K562 (cell line): ENCODE data around the gene NT5C2. TPM values are rescaled to one million over a fixed set of nuclear protein-coding genes. Genes with fewer than 3 reads are reported as not detected.

Experiments used
- ATAC-seq: fragments of 200-7000 bp; cut with Tn5 transposase; 3 replicates; pipeline ENCODE4 v1.9.1; 2020; ENCODE audit warnings: moderate library complexity
- BruUV-seq: library from RNA; stranded (reverse); fragments of 400-500 nt; replicated peaks from 2 replicates; lab custom pipeline; 2021; lab: Mats Ljungman, UMichigan
- CTCF ChIA-PET: fragments of 300-600 bp; formaldehyde crosslinking; extraction: SDS; loops from one replicate; lab custom pipeline; 2021; ENCODE audit warnings: low intra/inter-chr PET ratio; lab: Yijun Ruan, JAX
- POLR2A ChIA-PET: fragments of 300-600, 350-650 bp; sonication (Branson Sonifier 250); formaldehyde crosslinking; extraction: SDS; loops from one replicate; lab custom pipeline; 2021; ENCODE audit warnings: antibody characterized with exemption, inconsistent platforms; lab: Yijun Ruan, JAX
- DNase-seq, 4 experiments: peaks; one replicate each; pipeline versions ENCODE4 v3.0.0 to v3.0.0-alpha.2; 2011 to 2018; ENCODE audit warnings: low spot score in 3 of 4, mixed read lengths in 3 of 4; ENCODE audit errors: extremely low read depth in 1 of 4
- FAIRE-seq: peaks from 2 replicates; lab custom pipeline; 2011; peaks lifted over from hg19 to GRCh38; lab: Jason Lieb, UNC
- H2AFZ ChIP-seq: 2 replicates; pipeline ENCODE4 v1.6.0; 2011; ENCODE audit warnings: low read depth, low read length, control low read depth, inconsistent platforms
- H3K27ac ChIP-seq: fragments of 200-600 bp; 3 replicates; pipeline ENCODE4 v1.8.0; 2011; ENCODE audit warnings: low read depth, mild to moderate bottlenecking, control low read depth, inconsistent platforms, low read length, moderate library complexity, mixed read lengths; ENCODE audit errors: extremely low read depth
- H3K27me3 ChIP-seq, 2 experiments: fragments of 300-600 bp in 1 of 2; 2 replicates in 1 of 2; 3 replicates in 1 of 2; pipeline versions ENCODE4 v1.6.0 to v1.8.0; 2011; ENCODE audit warnings: inconsistent platforms in 2 of 2, low read length in 2 of 2, mild to moderate bottlenecking in 1 of 2, mixed read lengths in 1 of 2, moderate library complexity in 1 of 2; ENCODE audit not compliant: control insufficient read depth in 2 of 2, insufficient read depth in 2 of 2
- H3K36me3 ChIP-seq: fragments of 300-600 bp; 3 replicates; pipeline ENCODE4 v1.8.0; 2011; ENCODE audit warnings: mild to moderate bottlenecking, low read length, inconsistent platforms; ENCODE audit not compliant: control insufficient read depth, insufficient read depth
- H3K4me1 ChIP-seq, 2 experiments: fragments of 200-600 bp in 1 of 2; replicated peaks in 1 of 2; 2 replicates in 1 of 2; 3 replicates in 1 of 2; pipeline versions ENCODE4 v1.5.1 to v1.8.0; 2011; ENCODE audit warnings: inconsistent platforms in 2 of 2, low read length in 2 of 2, mild to moderate bottlenecking in 1 of 2, mixed read lengths in 1 of 2, moderate library complexity in 1 of 2; ENCODE audit not compliant: control insufficient read depth in 2 of 2, insufficient read depth in 2 of 2
- H3K4me2 ChIP-seq: 2 replicates; pipeline ENCODE4 v1.6.1; 2011; ENCODE audit warnings: low read length, control low read depth, inconsistent platforms, mixed read lengths; ENCODE audit not compliant: insufficient read depth
- H3K4me3 ChIP-seq: fragments of 200-600 bp; sonication (generic), shearing (Covaris generic); 2 replicates; pipeline ENCODE4 v1.5.1; 2016; ENCODE audit warnings: control low read depth, inconsistent platforms
- H3K79me2 ChIP-seq: fragments of 200-600 bp; 3 replicates; pipeline ENCODE4 v1.8.0; 2011; ENCODE audit warnings: low read length, inconsistent platforms; ENCODE audit not compliant: control insufficient read depth, insufficient read depth
- H3K9ac ChIP-seq, 2 experiments: 2 replicates each; pipeline versions ENCODE4 v1.6.0 to v1.6.1; 2011; ENCODE audit warnings: low read depth in 2 of 2, low read length in 2 of 2, control low read depth in 1 of 2, inconsistent platforms in 1 of 2, mild to moderate bottlenecking in 1 of 2, mixed read lengths in 1 of 2; ENCODE audit not compliant: insufficient read depth in 1 of 2
- H3K9me1 ChIP-seq: one replicate; pipeline ENCODE4 v1.6.0; 2011; ENCODE audit warnings: inconsistent platforms, mild to moderate bottlenecking, low read length, moderate library complexity; ENCODE audit not compliant: control insufficient read depth, insufficient read depth
- H3K9me3 ChIP-seq: replicated peaks from 2 replicates; pipeline ENCODE4 v1.5.1; 2011; ENCODE audit warnings: low read depth, low read length, inconsistent platforms; ENCODE audit not compliant: control insufficient read depth, insufficient read depth
- H4K20me1 ChIP-seq: replicated peaks from 2 replicates; pipeline ENCODE4 v1.6.1; 2011; ENCODE audit warnings: low read length, inconsistent platforms, mixed read lengths; ENCODE audit not compliant: control insufficient read depth, insufficient read depth
- SMAD1 ChIP-seq: fragments of 150-350 bp; IDR thresholded peaks from 2 replicates; pipeline ENCODE4 v1.6.1; 2014; ENCODE audit warnings: low read length, low read depth; ENCODE audit not compliant: partially characterized antibody
- SNRNP70 ChIP-seq: fragments of 200-400 bp; formaldehyde crosslinking; optimal IDR thresholded peaks from 2 replicates; pipeline ENCODE3; 2017; ENCODE audit warnings: low read depth, low read length
- SP2 ChIP-seq: IDR thresholded peaks from 2 replicates; pipeline ENCODE4 v1.6.1; 2011; ENCODE audit warnings: mild to moderate bottlenecking, low read depth, low read length, moderate library complexity; ENCODE audit not compliant: poor library complexity, severe bottlenecking; ENCODE audit errors: extremely low read depth
- WGBS: fragments of 100-300 bp; shearing (Covaris generic); methylation state at CpG from one replicate; pipeline ENCODE4 v1.1.6; 2016; ENCODE audit warnings: low coverage, mixed read lengths; ENCODE audit not compliant: insufficient coverage; ENCODE audit errors: missing lambda C conversion rate; 5-methylcytosine and 5-hydroxymethylcytosine counted together
- in situ Hi-C: fragments of 300-500 bp; cut with MboI; formaldehyde crosslinking; loops from 4 replicates; pipeline ENCODE4 v1.15.0; 2018; ENCODE audit warnings: inconsistent platforms, mixed read lengths
- intact Hi-C: fragments of 100-400 bp; cut with micrococcal nuclease; formaldehyde crosslinking; loops from 2 replicates; pipeline ENCODE4 v1.14.2; 2022
- polyA plus RNA-seq, 8 experiments: library from polyadenylated mRNA; depleted of rRNA in 4 of 8; stranded (reverse) in 5 of 8; unstranded in 3 of 8; fragments of >200 nt; fragmentation: Nextera tagmentation in 2 of 8; fragmentation: Illumina TruSeq in 1 of 8; extraction: Ambion mirVana in 2 of 8; extraction: Trizol in 1 of 8; gene quantifications; 2 replicates each; pipeline versions ENCODE4 v1.2.1 to v1.2.3, GENCODE V29; 2011 to 2014; ENCODE audit warnings: inconsistent platforms in 1 of 8, missing spikeins in 1 of 8
- total RNA-seq, 7 experiments: library from RNA; depleted of rRNA in 6 of 7; stranded (reverse); fragments of >200 nt in 6 of 7; fragmentation: Illumina TruSeq in 2 of 7; extraction: Trizol in 2 of 7; gene quantifications; 2 replicates each; pipeline versions ENCODE4 v1.2.1 to v1.2.3, GENCODE V29; 2011 to 2021; ENCODE audit warnings: low replicate concordance in 1 of 7
- TF ChIP-seq, protein P1 (sequence below): IDR thresholded peaks from 3 replicates; pipeline ENCODE4 v1.6.1; 2011; ENCODE audit warnings: borderline replicate concordance, mild to moderate bottlenecking, moderate library complexity; ENCODE audit not compliant: insufficient read length; ENCODE audit errors: extremely low read depth
- TF ChIP-seq, protein P2 (sequence below): sonication (generic); formaldehyde crosslinking; IDR thresholded peaks from 2 replicates; pipeline ENCODE4 v1.8.1; 2023; ENCODE audit warnings: mild to moderate bottlenecking, missing genetic modification reagents
- TF ChIP-seq, protein P3 (sequence below): fragments of 250-450 bp; sonication (Bioruptor Pico); IDR thresholded peaks from 2 replicates; pipeline ENCODE4 v1.4.0; 2020; ENCODE audit warnings: borderline replicate concordance
- TF ChIP-seq, protein P4 (sequence below): fragments of 450-650 bp; IDR thresholded peaks from 2 replicates; pipeline ENCODE4 v1.6.1; 2016; ENCODE audit warnings: low read depth, mild to moderate bottlenecking, moderate library complexity
- TF ChIP-seq, protein P5 (sequence below): fragments of 250-450 bp; sonication (Bioruptor Pico); IDR thresholded peaks from 2 replicates; pipeline ENCODE4 v1.4.0; 2020; ENCODE audit warnings: mild to moderate bottlenecking, moderate library complexity

Gene NT5C2
- total and polyA plus RNA-seq, 9 of the 15 experiments (the other 6 are each of a cell fraction or from before 2014, with no cell fraction given) = 11.3 to 45.2 (median 27.7) TPM

DNA sequence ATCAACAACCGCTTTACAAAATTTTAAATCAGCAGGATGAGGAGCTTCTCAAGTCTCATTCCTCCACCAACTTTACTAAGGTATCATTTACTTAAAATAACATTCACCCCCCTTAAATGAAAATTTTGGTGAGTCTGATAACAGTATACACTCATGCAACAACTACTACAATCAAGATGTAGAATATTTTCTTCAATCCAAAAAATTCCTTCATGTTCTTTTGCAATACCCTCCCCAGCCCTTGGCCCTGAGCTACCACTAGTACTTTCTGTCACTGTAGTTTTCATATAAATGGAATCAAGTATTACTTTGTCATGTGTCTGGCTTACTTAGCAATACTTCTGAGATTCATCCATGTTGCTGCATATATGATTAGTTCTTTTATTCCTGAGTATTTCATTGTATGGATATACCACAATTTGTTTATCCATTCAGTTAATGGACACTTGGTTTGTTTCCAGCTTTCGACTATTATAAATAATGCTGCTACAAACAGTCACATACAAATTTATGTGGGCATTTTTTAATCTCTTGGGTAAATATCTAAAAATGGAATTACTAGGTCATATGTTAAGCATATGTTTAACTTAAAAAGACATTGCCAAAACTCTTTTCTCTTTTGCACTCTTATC is 43.0 kb downstream of the NT5C2 start:
- ATAC-seq (no peak), FAIRE-seq (no peak), DNase-seq (no peak)
- intact Hi-C loops = no loop called here
- peaks cover 0 to 8% of the 10 kb centered on the region in 2 experiments; a peak in 2 of 5 replicates for H3K4me1 ChIP-seq
- BruUV-seq = no TSS peak
- no peaks in the 10 kb centered on the region for H4K20me1 ChIP-seq
- WGBS = 89% methylated on average over 2 of the region's 2 CpGs
- no peak overlapping the region for H3K9ac ChIP-seq
- in situ Hi-C loops = no loop called here
- H3K9me3 ChIP-seq = no peaks in the 10 kb centered on the region
- no peaks in the 10 kb centered on the region; the same call in 2 of the 3 replicates for H3K79me2 ChIP-seq
- no peaks in the 10 kb centered on the region for H3K27me3 ChIP-seq
- no peak overlapping the region for H2AFZ ChIP-seq
- CTCF ChIA-PET = no interaction called here
- no peak overlapping the region for H3K4me2 ChIP-seq
- H3K27ac ChIP-seq = no peak overlapping the region
- POLR2A ChIA-PET = interaction anchor here (0.7 kb wide), 1 partner anchor 8 kb away, joined by 3 read pairs; no protein-coding TSS in a partner anchor
- no peaks in the 10 kb centered on the region for H3K9me1 ChIP-seq
- no peak overlapping the region for H3K4me3 ChIP-seq
- H3K36me3 ChIP-seq = no peaks in the 10 kb centered on the region; the same call in 1 of the 3 replicates
- TF ChIP-seq, protein P1, sequence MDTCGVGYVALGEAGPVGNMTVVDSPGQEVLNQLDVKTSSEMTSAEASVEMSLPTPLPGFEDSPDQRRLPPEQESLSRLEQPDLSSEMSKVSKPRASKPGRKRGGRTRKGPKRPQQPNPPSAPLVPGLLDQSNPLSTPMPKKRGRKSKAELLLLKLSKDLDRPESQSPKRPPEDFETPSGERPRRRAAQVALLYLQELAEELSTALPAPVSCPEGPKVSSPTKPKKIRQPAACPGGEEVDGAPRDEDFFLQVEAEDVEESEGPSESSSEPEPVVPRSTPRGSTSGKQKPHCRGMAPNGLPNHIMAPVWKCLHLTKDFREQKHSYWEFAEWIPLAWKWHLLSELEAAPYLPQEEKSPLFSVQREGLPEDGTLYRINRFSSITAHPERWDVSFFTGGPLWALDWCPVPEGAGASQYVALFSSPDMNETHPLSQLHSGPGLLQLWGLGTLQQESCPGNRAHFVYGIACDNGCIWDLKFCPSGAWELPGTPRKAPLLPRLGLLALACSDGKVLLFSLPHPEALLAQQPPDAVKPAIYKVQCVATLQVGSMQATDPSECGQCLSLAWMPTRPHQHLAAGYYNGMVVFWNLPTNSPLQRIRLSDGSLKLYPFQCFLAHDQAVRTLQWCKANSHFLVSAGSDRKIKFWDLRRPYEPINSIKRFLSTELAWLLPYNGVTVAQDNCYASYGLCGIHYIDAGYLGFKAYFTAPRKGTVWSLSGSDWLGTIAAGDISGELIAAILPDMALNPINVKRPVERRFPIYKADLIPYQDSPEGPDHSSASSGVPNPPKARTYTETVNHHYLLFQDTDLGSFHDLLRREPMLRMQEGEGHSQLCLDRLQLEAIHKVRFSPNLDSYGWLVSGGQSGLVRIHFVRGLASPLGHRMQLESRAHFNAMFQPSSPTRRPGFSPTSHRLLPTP = no peak
- no peak for TF ChIP-seq SNRNP70
- TF ChIP-seq, protein P2, sequence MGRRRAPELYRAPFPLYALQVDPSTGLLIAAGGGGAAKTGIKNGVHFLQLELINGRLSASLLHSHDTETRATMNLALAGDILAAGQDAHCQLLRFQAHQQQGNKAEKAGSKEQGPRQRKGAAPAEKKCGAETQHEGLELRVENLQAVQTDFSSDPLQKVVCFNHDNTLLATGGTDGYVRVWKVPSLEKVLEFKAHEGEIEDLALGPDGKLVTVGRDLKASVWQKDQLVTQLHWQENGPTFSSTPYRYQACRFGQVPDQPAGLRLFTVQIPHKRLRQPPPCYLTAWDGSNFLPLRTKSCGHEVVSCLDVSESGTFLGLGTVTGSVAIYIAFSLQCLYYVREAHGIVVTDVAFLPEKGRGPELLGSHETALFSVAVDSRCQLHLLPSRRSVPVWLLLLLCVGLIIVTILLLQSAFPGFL (CRISPR knock-in tag) = no peak
- no peak for TF ChIP-seq SMAD1
- no peak for TF ChIP-seq SP2
- TF ChIP-seq, protein P3, sequence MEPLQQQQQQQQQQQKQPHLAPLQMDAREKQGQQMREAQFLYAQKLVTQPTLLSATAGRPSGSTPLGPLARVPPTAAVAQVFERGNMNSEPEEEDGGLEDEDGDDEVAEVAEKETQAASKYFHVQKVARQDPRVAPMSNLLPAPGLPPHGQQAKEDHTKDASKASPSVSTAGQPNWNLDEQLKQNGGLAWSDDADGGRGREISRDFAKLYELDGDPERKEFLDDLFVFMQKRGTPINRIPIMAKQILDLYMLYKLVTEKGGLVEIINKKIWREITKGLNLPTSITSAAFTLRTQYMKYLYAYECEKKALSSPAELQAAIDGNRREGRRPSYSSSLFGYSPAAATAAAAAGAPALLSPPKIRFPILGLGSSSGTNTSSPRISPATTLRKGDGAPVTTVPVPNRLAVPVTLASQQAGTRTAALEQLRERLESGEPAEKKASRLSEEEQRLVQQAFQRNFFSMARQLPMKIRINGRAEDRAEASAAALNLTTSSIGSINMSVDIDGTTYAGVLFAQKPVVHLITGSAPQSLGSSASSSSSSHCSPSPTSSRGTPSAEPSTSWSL (CRISPR knock-in tag) = no peak
- TF ChIP-seq, protein P4, sequence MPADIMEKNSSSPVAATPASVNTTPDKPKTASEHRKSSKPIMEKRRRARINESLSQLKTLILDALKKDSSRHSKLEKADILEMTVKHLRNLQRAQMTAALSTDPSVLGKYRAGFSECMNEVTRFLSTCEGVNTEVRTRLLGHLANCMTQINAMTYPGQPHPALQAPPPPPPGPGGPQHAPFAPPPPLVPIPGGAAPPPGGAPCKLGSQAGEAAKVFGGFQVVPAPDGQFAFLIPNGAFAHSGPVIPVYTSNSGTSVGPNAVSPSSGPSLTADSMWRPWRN = no peak
- TF ChIP-seq, protein P5, sequence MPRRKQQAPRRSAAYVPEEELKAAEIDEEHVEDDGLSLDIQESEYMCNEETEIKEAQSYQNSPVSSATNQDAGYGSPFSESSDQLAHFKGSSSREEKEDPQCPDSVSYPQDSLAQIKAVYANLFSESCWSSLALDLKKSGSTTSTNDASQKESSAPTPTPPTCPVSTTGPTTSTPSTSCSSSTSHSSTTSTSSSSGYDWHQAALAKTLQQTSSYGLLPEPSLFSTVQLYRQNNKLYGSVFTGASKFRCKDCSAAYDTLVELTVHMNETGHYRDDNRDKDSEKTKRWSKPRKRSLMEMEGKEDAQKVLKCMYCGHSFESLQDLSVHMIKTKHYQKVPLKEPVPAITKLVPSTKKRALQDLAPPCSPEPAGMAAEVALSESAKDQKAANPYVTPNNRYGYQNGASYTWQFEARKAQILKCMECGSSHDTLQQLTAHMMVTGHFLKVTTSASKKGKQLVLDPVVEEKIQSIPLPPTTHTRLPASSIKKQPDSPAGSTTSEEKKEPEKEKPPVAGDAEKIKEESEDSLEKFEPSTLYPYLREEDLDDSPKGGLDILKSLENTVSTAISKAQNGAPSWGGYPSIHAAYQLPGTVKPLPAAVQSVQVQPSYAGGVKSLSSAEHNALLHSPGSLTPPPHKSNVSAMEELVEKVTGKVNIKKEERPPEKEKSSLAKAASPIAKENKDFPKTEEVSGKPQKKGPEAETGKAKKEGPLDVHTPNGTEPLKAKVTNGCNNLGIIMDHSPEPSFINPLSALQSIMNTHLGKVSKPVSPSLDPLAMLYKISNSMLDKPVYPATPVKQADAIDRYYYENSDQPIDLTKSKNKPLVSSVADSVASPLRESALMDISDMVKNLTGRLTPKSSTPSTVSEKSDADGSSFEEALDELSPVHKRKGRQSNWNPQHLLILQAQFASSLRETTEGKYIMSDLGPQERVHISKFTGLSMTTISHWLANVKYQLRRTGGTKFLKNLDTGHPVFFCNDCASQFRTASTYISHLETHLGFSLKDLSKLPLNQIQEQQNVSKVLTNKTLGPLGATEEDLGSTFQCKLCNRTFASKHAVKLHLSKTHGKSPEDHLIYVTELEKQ (CRISPR knock-in tag) = no peak
